Ovary (tissue), 9 donors: Measurements from ENCODE around the gene TRMT112. TPM values are rescaled to one million over a fixed set of nuclear protein-coding genes. Genes with fewer than 3 reads are reported as not detected.
A peak's percentile ranks its signal among the peaks of the same experiment; 100 is the strongest.

ENCODE experiments used
- DNase-seq, 5 donors: peaks; one replicate each; pipeline ENCODE4 v3.0.0-alpha.2; 2019 to 2020
- H3K27ac ChIP-seq, 2 donors: fragments of 200-600 bp; one replicate each; pipeline versions ENCODE4 v1.5.1 to v1.8.0; 2019 to 2022
- H3K27me3 ChIP-seq: fragments of 200-600 bp; one replicate; pipeline ENCODE4 v1.8.0; 2022
- H3K36me3 ChIP-seq: fragments of 200-600 bp; sonication (generic); one replicate; pipeline ENCODE4 v1.5.1; 2019
- H3K4me1 ChIP-seq: one replicate; pipeline ENCODE4 v1.8.1; 2013; ENCODE audit warnings: mild to moderate bottlenecking, moderate library complexity; ENCODE audit not compliant: insufficient read depth
- H3K4me3 ChIP-seq: fragments of 200-600 bp; sonication (generic); one replicate; pipeline ENCODE4 v1.5.1; 2017
- H3K9me3 ChIP-seq, 2 donors: fragments of 200-600 bp in 1 of 2; sonication (generic) in 1 of 2; one replicate each; pipeline versions ENCODE4 v1.5.1 to v1.8.1; 2013 to 2019; ENCODE audit warnings: mild to moderate bottlenecking in 1 of 2, moderate library complexity in 1 of 2
- EP300 ChIP-seq: sonication (generic); formaldehyde crosslinking; IDR thresholded peaks from one replicate; pipeline ENCODE4 v1.6.1; 2017; ENCODE audit warnings: antibody characterized with exemption
- POLR2A ChIP-seq: fragments of 450-650 bp; IDR thresholded peaks from one replicate; pipeline ENCODE4 v1.6.1; 2017; ENCODE audit warnings: antibody characterized with exemption, mild to moderate bottlenecking, moderate library complexity
- WGBS, 3 donors: extraction: QIAGEN DNeasy Blood & Tissue Kit in 1 of 3; methylation state at CpG; one replicate each; pipeline versions ENCODE4 v1.1.5 to v1.1.7; 2013 to 2017; 5-methylcytosine and 5-hydroxymethylcytosine counted together
- intact Hi-C, 4 donors: fragments of 100-400 bp; cut with DNase I; formaldehyde crosslinking; loops; one replicate each; pipeline versions ENCODE4 v1.11.0 to v1.15.1; 2022 to 2023
- polyA plus RNA-seq, 2 donors: library from polyadenylated mRNA; stranded (reverse); fragments of 200-250 nt in 1 of 2; fragments of 350-450 nt in 1 of 2; fragmentation: Illumina TruSeq in 1 of 2; extraction: RNeasy Lipid Tissue Mini Kit (QIAGEN cat#74804) in 1 of 2; gene quantifications; one replicate each; pipeline ENCODE4 v1.2.3, GENCODE V29; 2013 to 2014
- total RNA-seq, 7 donors: library from RNA; depleted of rRNA in 2 of 7; stranded (reverse); fragments of >200 nt in 2 of 7; fragmentation: NEBNext Ultra II Directional in 3 of 7; extraction: Animal tissue kit (Norgen Biotek cat#: 25700) in 3 of 7; gene quantifications; one replicate each; pipeline versions ENCODE4 v1.1.0 to v1.2.4, GENCODE V29; 2016 to 2023
- TF ChIP-seq, protein P1 (sequence below), 3 donors: fragments of 450-650 bp in 2 of 3; fragments of 200-600 bp in 1 of 3; IDR thresholded peaks; one replicate each; pipeline versions ENCODE4 v1.5.1 to v1.8.0; 2016 to 2022; ENCODE audit warnings: antibody characterized with exemption in 3 of 3, mild to moderate bottlenecking in 1 of 3
- donor health status: DM: no; HTN: no; CAD: no; lungs with moderate emphysema.
- donor health status: DM: no; HTN: no; CAD: no.
- donor health status: Bipolar disorder and iron deficiency.
- donor health status: DM: yes; HTN: yes; CAD: no.
- donor health status: DM: no; HTN: no; CAD: no.
- donor health status: DM: yes; HTN: yes; CAD: no.

The TRMT112 gene
- total and polyA plus RNA-seq, 9 donors: 207 to 432 (median 275) TPM

DNA sequence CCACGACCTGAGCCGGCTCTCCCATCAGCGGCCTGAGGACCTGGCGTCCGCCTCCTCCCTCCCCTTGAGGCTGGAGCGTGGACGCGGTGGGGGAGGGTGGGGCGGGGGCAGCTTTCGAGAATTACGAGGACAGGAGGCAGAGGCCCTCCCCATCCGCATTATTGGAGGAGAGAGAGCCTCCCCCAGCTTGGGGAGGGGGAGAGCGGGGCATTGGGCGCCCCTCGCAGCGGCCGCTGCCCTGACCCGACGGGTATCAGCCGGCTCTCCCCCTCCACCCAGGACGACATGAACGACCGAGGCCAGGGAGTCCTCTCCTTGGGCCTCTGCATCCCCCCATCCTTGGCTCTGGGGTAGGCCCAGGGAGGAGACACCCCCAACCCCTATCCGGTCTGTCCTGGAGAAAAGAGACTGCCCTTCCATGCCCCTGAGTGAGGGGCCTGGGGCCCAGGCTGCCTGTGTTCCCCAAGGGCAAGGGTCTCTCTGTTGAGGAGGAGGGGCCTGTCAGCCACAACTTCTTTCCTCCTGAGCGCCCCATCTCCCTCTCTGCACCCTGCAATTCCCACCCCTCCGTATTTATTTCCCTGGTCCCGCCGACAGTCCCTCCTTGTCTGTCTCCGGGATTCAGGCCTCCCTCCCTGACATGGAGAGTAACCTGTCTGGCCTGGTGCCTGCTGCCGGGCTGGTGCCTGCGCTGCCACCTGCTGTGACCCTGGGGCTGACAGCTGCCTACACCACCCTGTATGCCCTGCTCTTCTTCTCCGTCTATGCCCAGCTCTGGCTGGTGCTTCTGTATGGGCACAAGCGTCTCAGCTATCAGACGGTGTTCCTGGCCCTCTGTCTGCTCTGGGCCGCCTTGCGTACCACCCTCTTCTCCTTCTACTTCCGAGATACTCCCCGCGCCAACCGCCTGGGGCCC is 31.2 kb downstream of the TRMT112 start:
- Histone ChIP-seq H3K27ac (peak overlapping the region; percentile 83 to 96), H3K36me3 (no peaks in the 10 kb centered on the region), H3K4me1 (peaks cover 11% of the 10 kb centered on the region), H3K9me3 (no peaks in the 10 kb centered on the region), H3K27me3 (no peaks in the 10 kb centered on the region), H3K4me3 (peak overlapping the region; percentile 82)
- TF ChIP-seq POLR2A (no peak), EP300 (no peak)
- TF ChIP-seq, protein P1, sequence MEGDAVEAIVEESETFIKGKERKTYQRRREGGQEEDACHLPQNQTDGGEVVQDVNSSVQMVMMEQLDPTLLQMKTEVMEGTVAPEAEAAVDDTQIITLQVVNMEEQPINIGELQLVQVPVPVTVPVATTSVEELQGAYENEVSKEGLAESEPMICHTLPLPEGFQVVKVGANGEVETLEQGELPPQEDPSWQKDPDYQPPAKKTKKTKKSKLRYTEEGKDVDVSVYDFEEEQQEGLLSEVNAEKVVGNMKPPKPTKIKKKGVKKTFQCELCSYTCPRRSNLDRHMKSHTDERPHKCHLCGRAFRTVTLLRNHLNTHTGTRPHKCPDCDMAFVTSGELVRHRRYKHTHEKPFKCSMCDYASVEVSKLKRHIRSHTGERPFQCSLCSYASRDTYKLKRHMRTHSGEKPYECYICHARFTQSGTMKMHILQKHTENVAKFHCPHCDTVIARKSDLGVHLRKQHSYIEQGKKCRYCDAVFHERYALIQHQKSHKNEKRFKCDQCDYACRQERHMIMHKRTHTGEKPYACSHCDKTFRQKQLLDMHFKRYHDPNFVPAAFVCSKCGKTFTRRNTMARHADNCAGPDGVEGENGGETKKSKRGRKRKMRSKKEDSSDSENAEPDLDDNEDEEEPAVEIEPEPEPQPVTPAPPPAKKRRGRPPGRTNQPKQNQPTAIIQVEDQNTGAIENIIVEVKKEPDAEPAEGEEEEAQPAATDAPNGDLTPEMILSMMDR (IDR thresholded peaks at IDR 0.05): no peak
- 23 to 30% (median 29%) methylated on average over 30 to 40 of the region's 40 CpGs for WGBS, 3 donors
- intact Hi-C loops: loop anchor here in 2 of 4 donors (2.0 to 10.0 kb wide), 3 partner anchors 15 to 1779 kb away; partner anchors contain the start of gene ESRRA (in 1 of the 2)
- peak in 3 of 5 donors; percentile 42 to 59 (median 55) for DNase-seq

DNA sequence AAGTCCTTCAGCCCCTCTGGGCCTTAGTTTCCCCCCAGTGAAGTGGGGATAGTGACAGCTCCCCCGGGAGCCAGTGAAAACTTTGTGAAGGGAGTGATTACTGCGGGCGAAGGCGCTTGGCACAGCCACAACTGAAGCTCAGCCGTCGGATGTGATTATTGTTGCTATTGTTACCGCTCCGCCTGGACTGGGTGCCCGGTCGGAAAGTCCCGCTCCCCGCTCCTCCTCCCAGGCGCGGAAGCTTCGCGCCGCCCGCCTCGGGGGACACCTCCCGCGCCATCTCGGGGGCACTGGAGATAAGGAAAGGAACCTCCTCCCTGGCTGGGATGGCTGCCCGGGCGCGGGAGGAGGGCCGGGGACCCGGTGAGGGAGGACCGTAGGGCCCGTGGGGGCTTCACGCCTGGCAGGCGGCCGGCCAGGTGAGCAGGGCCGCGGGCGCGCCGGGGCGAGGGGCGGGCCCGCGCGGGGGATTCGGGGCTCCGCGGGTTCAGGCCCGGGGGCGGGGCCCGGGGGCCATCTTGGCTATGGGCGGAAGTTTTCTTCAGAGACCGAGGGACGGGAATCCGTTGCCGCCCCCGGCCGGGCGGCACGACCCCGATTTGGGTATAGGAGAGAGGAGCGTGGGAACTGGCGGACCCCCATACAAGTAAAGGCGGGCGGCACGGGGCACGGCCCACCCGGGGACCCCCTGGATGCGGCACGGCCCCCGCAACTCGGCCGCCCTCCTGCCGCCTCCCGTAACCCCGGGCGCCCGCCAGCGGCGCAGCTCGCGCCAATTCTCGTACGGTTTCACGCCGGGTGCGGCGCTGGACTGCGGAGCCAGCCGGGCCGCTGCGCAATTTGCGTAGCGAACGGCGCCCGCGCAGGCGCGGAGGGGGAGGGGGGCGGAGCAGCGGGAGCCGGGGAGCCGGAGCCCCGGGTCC is 32.1 kb downstream of the TRMT112 start, which contains the start of gene GPR137:
TSS of gene GPR137 (plus strand) at position 887 of the 923 bp plus-strand sequence. CDS start 677 bp downstream, outside the sequence.
- Histone ChIP-seq H3K36me3 (no peaks in the 10 kb centered on the region), H3K27ac (peak within 1 kb of the TSS; percentile 83 to 96), H3K9me3 (no peaks in the 10 kb centered on the region), H3K4me3 (peak within 1 kb of the TSS; percentile 82), H3K27me3 (no peaks in the 10 kb centered on the region), H3K4me1 (peaks cover 11% of the 10 kb centered on the region)
- intact Hi-C loops: loop anchor here in 2 of 4 donors (2.0 to 10.0 kb wide), 3 partner anchors 14 to 1780 kb away; partner anchors contain the start of gene ESRRA (in 1 of the 2)
- DNase-seq: peak; percentile 86 to 94 (median 89)
- TF ChIP-seq EP300 (peak; percentile 16), POLR2A (no peak)
- TF ChIP-seq, protein P1 (IDR thresholded peaks at IDR 0.05): peak in 1 of 3 donors; percentile 16
- WGBS, 3 donors: 0 to 1% (median 0%) methylated on average over 65 to 102 of the region's 102 CpGs

DNA sequence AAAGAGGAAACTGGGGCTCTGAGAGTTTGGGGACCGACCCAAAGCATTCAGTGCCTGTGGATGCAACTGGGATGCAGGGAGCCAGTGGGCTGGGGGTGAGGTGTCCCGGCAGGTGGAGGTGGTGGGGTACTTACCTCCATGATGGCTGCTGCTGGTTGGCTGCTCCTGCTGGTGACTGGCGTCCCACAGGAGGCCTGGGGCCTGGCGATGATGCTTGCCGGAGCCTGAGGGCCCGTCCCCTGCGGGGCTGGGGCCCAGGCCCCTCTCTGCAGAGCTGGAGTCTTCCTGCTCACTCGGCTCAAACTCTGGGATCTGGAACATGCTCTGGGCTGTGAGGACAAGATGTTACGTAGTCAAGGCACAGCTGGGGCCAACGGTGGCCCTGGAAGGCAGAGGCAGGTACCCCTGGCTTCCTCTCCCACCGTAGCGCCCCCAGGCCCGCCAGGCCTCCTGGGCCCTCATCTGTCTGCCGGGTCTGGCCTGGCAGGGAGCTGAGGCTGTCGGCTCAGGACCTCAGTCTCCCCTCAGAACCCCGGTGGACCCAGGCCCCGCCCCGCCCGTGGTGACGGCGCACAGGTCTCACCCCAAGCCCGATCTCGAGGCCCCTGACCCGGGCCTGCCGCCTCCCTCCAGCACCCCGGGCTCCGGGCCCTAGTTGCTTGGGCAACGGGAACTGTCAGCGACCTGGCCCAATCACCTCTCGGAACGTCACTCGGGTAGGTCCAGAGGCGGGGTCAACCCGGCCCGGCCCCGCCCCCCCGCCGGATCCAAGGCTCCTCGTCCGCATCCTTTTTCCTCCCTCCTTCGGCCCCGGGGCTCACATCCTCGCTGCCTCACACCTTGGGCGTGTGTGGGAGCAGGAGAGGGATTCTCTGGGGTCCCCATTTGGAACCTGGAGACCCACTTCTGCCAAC is 33.1 kb downstream of the TRMT112 start, which contains the start of gene BAD:
TSS of gene BAD (minus strand) at position 618 of the 914 bp plus-strand sequence. CDS start at position 321, 297 bp downstream.
- Histone ChIP-seq H3K4me1 (peaks cover 11% of the 10 kb centered on the region), H3K4me3 (peak within 1 kb of the TSS; percentile 82), H3K27me3 (no peaks in the 10 kb centered on the region), H3K9me3 (no peaks in the 10 kb centered on the region), H3K27ac (peak within 1 kb of the TSS; percentile 83 to 96), H3K36me3 (no peaks in the 10 kb centered on the region)
- intact Hi-C loops: loop anchor here in 2 of 4 donors (2.0 to 10.0 kb wide), 3 partner anchors 14 to 1780 kb away; partner anchors contain the start of gene ESRRA (in 1 of the 2)
- peak; percentile 94 to 98 (median 96) for DNase-seq
- no peak for TF ChIP-seq EP300
- TF ChIP-seq, protein P1 (IDR thresholded peaks at IDR 0.05): no peak
- peak; percentile 69 for TF ChIP-seq POLR2A
- 2 to 7% (median 2%) methylated on average over 19 to 44 of the region's 44 CpGs for WGBS, 3 donors
